ENCODE measurements around the gene VARS2.
A peak's percentile ranks its signal among the peaks of the same experiment; 100 is the strongest.

The VARS2 gene

DNA sequence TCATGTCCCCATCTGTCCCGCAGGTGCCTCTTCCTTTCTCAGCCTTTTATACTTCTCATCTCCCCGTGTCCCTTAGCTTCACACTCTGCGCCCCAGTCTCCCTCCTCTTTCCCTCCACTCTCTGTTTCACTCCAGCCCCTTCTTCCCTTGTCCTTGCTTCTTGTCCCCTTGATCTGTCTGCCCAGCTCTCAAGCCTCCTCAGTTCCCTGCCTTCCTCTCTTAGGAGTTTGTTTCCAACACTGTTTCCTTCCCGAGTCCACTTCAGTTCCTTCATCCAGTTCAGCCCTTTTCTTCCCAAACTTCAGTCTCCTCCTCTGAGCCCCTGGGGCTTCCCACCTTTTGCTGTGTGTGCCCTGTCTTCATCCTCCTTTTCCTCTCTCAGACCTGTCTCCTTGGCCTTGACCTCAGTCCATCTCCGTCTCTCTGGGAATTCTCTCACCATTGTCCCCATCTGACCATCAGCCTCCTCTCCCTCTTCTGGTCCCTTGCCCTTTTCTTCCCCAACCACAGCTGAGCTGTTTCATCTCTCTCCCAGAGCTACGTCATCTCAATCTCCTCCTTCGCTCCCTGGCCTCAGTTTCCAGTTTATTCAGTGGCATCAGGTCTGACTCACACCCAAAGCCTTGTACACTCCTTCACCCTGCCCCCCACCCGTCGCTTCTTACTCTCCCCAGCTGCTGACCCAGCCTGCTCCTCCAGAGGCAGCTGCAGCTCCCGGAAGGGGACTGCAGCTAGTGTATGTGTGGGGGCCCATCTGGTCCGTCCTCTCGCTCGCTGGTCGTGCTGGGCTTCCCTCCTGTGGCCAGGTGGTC lies 32.4 kb upstream of the VARS2 start:
- H3K9ac ChIP-seq (ENCODE audit: low read length) = no peak overlapping the region
- H3K4me3 ChIP-seq (ENCODE audit: low read depth, low read length) = no peak overlapping the region
- H3K23ac ChIP-seq (ENCODE audit: low read length) = no peak overlapping the region
- H4K8ac ChIP-seq (ENCODE audit: low read depth, low read length) = peak overlapping the region; percentile 13
- peaks cover 35 to 44% of the 10 kb centered on the region in 2 experiments for H3K4me1 ChIP-seq (ENCODE audit: control insufficient read depth in 1 of 2, insufficient read depth in 2 of 2, low read length in 2 of 2)
- H4K91ac ChIP-seq (ENCODE audit: low read depth, low read length) = peak overlapping the region; percentile 82
- no peak overlapping the region for H3K4me2 ChIP-seq (ENCODE audit: low read length)
- peak overlapping the region; percentile 57 for H2AFZ ChIP-seq (ENCODE audit: insufficient read depth, low read length, poor library complexity)
- H3K27ac ChIP-seq (ENCODE audit: low read depth, low read length) = peak overlapping the region; percentile 37
- peak overlapping the region; percentile 13 for H2BK120ac ChIP-seq (ENCODE audit: insufficient read depth, low read length, poor library complexity)
- peak overlapping the region; percentile 34 for H2BK12ac ChIP-seq (ENCODE audit: low read length)
- no peak for DNase-seq
- WGBS (ENCODE audit: extremely low coverage, insufficient coverage, insufficient read length) = no CpG with 5 or more reads among the region's 14 CpGs
- no peaks in the 10 kb centered on the region for H3K9me3 ChIP-seq (ENCODE audit: insufficient read depth, low read depth, low read length)
- peak overlapping the region; percentile 28 for H3K14ac ChIP-seq (ENCODE audit: low read length)
- H3K18ac ChIP-seq (ENCODE audit: low read length) = peak overlapping the region; percentile 33
- no peaks in the 10 kb centered on the region for H3K36me3 ChIP-seq (ENCODE audit: control insufficient read depth in 1 of 2, insufficient read depth in 2 of 2, low read length in 2 of 2)
- peak overlapping the region; percentile 14 for H3K4ac ChIP-seq (ENCODE audit: low read depth, low read length)
- H2BK5ac ChIP-seq (ENCODE audit: low read depth, low read length, poor library complexity) = peak overlapping the region; percentile 7
- peaks cover 24% of the 10 kb centered on the region for H3K79me2 ChIP-seq (ENCODE audit: control insufficient read depth, insufficient read depth, low read length, poor library complexity)
- no peak overlapping the region for H4K12ac ChIP-seq (ENCODE audit: low read depth, low read length)
- H2AK5ac ChIP-seq (ENCODE audit: low read length) = peak overlapping the region; percentile 91
- no peaks in the 10 kb centered on the region for H3K27me3 ChIP-seq (ENCODE audit: insufficient read depth, low read length)
- H3K79me1 ChIP-seq (ENCODE audit: low read length) = peaks cover 53% of the 10 kb centered on the region

DNA sequence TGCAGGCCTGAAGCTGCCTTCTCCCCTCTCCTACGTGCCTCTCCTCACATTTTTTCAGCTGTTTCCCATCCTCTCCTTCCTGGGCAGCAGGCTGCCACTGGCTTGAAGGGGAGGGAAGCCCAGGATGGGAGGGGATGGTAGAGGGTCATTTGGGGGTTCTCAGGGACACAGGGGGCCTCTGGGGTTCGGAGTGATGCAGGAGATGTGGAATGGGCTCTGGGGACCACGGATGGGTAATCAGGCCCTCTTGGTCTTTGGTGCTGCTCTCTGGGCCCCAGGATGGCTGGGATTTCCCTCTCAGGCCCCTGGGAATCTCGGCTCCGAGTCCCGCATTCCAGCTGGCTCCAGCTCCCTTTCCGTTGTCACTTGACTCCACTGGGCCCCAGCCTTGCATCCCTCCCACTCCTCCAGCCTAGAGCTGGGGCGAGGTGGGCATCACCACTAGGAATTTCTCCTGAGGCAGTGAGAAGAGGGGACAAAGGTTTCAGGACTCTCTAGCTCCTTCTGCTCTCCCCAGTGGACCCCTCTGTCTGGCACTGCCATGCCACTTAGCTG lies 31.8 kb upstream of the VARS2 start:
- peak overlapping the region; percentile 34 for H2BK12ac ChIP-seq (ENCODE audit: low read length)
- H2BK5ac ChIP-seq (ENCODE audit: low read depth, low read length, poor library complexity) = peak overlapping the region; percentile 7
- no peaks in the 10 kb centered on the region for H3K9me3 ChIP-seq (ENCODE audit: insufficient read depth, low read depth, low read length)
- DNase-seq = no peak
- peak overlapping the region; percentile 13 for H2BK120ac ChIP-seq (ENCODE audit: insufficient read depth, low read length, poor library complexity)
- no peak overlapping the region for H3K9ac ChIP-seq (ENCODE audit: low read length)
- H3K18ac ChIP-seq (ENCODE audit: low read length) = peak overlapping the region; percentile 27
- peak overlapping the region; percentile 13 for H4K8ac ChIP-seq (ENCODE audit: low read depth, low read length)
- peak overlapping the region; percentile 37 for H3K27ac ChIP-seq (ENCODE audit: low read depth, low read length)
- peak overlapping the region; percentile 16 for H2AK5ac ChIP-seq (ENCODE audit: low read length)
- H4K12ac ChIP-seq (ENCODE audit: low read depth, low read length) = peak overlapping the region; percentile 1
- peak overlapping the region; percentile 57 for H2AFZ ChIP-seq (ENCODE audit: insufficient read depth, low read length, poor library complexity)
- H3K4me3 ChIP-seq (ENCODE audit: low read depth, low read length) = no peak overlapping the region
- H3K14ac ChIP-seq (ENCODE audit: low read length) = peak overlapping the region; percentile 28
- H4K91ac ChIP-seq (ENCODE audit: low read depth, low read length) = peak overlapping the region; percentile 82
- H3K79me1 ChIP-seq (ENCODE audit: low read length) = peaks cover 53% of the 10 kb centered on the region
- H3K4ac ChIP-seq (ENCODE audit: low read depth, low read length) = peak overlapping the region; percentile 11
- peaks cover 28% of the 10 kb centered on the region for H3K79me2 ChIP-seq (ENCODE audit: control insufficient read depth, insufficient read depth, low read length, poor library complexity)
- no peak overlapping the region for H3K23ac ChIP-seq (ENCODE audit: low read length)
- H3K36me3 ChIP-seq (ENCODE audit: control insufficient read depth in 1 of 2, insufficient read depth in 2 of 2, low read length in 2 of 2) = no peaks in the 10 kb centered on the region
- H3K4me2 ChIP-seq (ENCODE audit: low read length) = peak overlapping the region; percentile 51
- H3K27me3 ChIP-seq (ENCODE audit: insufficient read depth, low read length) = no peaks in the 10 kb centered on the region
- WGBS (ENCODE audit: extremely low coverage, insufficient coverage, insufficient read length) = no CpG with 5 or more reads among the region's 8 CpGs
- H3K4me1 ChIP-seq (ENCODE audit: control insufficient read depth in 1 of 2, insufficient read depth in 2 of 2, low read length in 2 of 2) = peaks cover 36 to 44% of the 10 kb centered on the region in 2 experiments

DNA sequence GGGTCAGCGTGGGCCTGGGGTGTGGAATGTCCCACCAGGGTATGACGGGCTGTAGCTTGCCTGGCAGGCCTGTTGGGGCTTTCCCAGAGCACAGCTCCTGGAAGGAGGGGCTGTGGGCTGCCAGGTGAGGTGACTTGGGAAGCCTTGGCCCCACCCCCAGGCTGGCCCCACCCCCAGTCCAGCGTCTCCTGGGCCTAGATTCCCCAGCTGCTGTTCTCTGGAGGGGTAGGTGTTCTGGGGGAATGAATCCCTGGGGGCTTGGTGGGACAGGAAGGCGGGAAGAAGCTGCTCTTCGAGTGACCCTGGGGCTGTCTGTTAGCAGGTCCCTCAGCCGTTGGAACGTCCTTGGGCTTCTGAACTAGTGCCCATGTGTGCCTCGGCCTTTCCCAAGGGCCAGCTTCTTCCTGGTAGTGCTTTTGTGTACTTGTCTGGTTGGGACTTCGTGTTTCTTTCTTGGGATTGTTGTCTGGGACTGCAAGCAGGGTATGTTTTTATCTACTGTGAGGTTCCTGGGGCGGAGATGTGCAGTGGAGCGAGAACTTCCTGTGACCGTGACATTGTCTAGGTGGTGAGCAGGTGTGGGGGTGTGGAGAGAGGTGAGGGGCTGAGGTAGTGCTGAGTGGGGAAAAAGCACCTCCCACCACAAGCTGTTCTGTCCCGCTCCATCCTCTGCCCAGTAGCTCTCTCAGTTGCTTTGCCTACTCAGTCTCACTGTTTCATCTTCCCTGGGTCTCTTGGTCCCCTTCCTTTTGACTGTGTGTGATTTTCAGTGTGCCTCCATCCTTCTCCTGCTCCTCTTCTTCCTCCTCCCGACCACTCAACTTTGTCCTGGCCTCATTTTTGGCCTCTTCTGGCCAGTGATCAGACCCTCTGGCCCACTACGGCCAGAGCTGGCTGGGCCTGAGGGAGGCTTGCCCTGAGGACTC lies 31.0 kb upstream of the VARS2 start:
- WGBS (ENCODE audit: extremely low coverage, insufficient coverage, insufficient read length) = no CpG with 5 or more reads among the region's 15 CpGs
- Histone ChIP-seq H3K9ac (ENCODE audit: low read length) (peak overlapping the region; percentile 75), H3K4me1 (ENCODE audit: control insufficient read depth in 1 of 2, insufficient read depth in 2 of 2, low read length in 2 of 2) (peaks cover 36 to 44% of the 10 kb centered on the region in 2 experiments), H3K23ac (ENCODE audit: low read length) (no peak overlapping the region), H4K91ac (ENCODE audit: low read depth, low read length) (peak overlapping the region; percentile 85), H3K27me3 (ENCODE audit: insufficient read depth, low read length) (no peaks in the 10 kb centered on the region), H3K4ac (ENCODE audit: low read depth, low read length) (peak overlapping the region; percentile 87), H3K4me2 (ENCODE audit: low read length) (peak overlapping the region; percentile 59), H2AFZ (ENCODE audit: insufficient read depth, low read length, poor library complexity) (peak overlapping the region; percentile 27), H3K79me1 (ENCODE audit: low read length) (peaks cover 50% of the 10 kb centered on the region), H3K4me3 (ENCODE audit: low read depth, low read length) (no peak overlapping the region), H2BK5ac (ENCODE audit: low read depth, low read length, poor library complexity) (peak overlapping the region; percentile 67), H3K14ac (ENCODE audit: low read length) (peak overlapping the region; percentile 90), H4K8ac (ENCODE audit: low read depth, low read length) (peak overlapping the region; percentile 85), H3K36me3 (ENCODE audit: control insufficient read depth in 1 of 2, insufficient read depth in 2 of 2, low read length in 2 of 2) (no peaks in the 10 kb centered on the region), H2AK5ac (ENCODE audit: low read length) (peak overlapping the region; percentile 86), H2BK120ac (ENCODE audit: insufficient read depth, low read length, poor library complexity) (peak overlapping the region; percentile 13), H4K12ac (ENCODE audit: low read depth, low read length) (peak overlapping the region; percentile 84), H3K79me2 (ENCODE audit: control insufficient read depth, insufficient read depth, low read length, poor library complexity) (peaks cover 28% of the 10 kb centered on the region), H3K27ac (ENCODE audit: low read depth, low read length) (peak overlapping the region; percentile 84), H3K9me3 (ENCODE audit: insufficient read depth, low read depth, low read length) (no peaks in the 10 kb centered on the region), H3K18ac (ENCODE audit: low read length) (peak overlapping the region; percentile 56), H2BK12ac (ENCODE audit: low read length) (peak overlapping the region; percentile 56)
- DNase-seq = peak; percentile 67 to 70

Measured in trophoblast cell (in vitro differentiated cells and primary cell).